SK-N-MC (cell line): ENCODE data around the gene EID2B.

Experiments used
- DNase-seq: peaks from one replicate; pipeline ENCODE4 v3.0.0-alpha.2; 2011; ENCODE audit warnings: low read depth, low spot score
- H3K27ac ChIP-seq: fragments of 200-600 bp; sonication (generic); 2 replicates; pipeline ENCODE4 v1.5.1; 2016; ENCODE audit warnings: mixed run types
- H3K36me3 ChIP-seq: fragments of 200-600 bp; sonication (generic); 2 replicates; pipeline ENCODE4 v1.6.1; 2017; ENCODE audit warnings: antibody characterized with exemption, low read length, mixed read lengths; ENCODE audit not compliant: insufficient read depth
- H3K4me3 ChIP-seq: fragments of 200-600 bp; sonication (generic); 2 replicates; pipeline ENCODE4 v1.5.1; 2016
- H3K9ac ChIP-seq: fragments of 200-600 bp; sonication (generic); 2 replicates; pipeline ENCODE4 v1.8.0; 2017; ENCODE audit warnings: mixed run types, mixed read lengths; ENCODE audit not compliant: insufficient read length
- H3K9me3 ChIP-seq: fragments of 200-600 bp; sonication (generic); 2 replicates; pipeline ENCODE4 v1.6.1; 2017; ENCODE audit warnings: low read depth, mild to moderate bottlenecking, antibody characterized with exemption, low read length, moderate library complexity, mixed read lengths
- EZH2 ChIP-seq: fragments of 200-600 bp; sonication (generic); IDR thresholded peaks from one replicate; pipeline ENCODE4 v1.6.1; 2017; ENCODE audit warnings: antibody characterized with exemption
- FOXP2 ChIP-seq: optimal IDR thresholded peaks from 2 replicates; pipeline ENCODE3; 2011; ENCODE audit warnings: mild to moderate bottlenecking, moderate library complexity; ENCODE audit not compliant: insufficient read depth; ENCODE audit errors: extremely low read length, control extremely low read depth
- POLR2AphosphoS5 ChIP-seq: IDR thresholded peaks from 2 replicates; pipeline ENCODE4 v1.6.1; 2012; ENCODE audit warnings: mild to moderate bottlenecking, low read depth, low read length, borderline replicate concordance

EID2B gene

DNA sequence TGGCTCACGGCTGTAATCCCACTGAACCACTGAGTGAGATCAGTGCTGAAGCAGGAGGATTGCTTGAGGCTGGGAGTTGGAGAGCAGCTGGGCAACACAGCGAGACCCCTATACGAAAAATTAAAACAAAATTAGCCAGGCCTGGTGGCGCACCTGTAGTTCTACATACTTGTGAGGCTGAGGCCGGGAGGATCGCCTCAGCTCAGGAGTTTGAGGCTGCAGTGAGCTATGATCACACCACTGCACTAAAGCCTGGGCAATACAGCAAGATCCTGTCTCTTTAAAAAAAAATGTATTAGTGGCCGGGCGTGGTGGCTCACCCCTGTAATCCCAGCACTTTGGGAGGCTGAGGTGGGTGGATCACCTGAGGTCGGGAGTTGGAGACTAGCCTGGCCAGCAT is 24.0 kb downstream of the EID2B start:
- Histone ChIP-seq H3K9ac (no peak overlapping the region), H3K9me3 (no peaks in the 10 kb centered on the region), H3K36me3 (no peaks in the 10 kb centered on the region), H3K27ac (no peak overlapping the region), H3K4me3 (no peak overlapping the region)
- DNase-seq = no peak
- TF ChIP-seq FOXP2 (no peak), POLR2AphosphoS5 (no peak), EZH2 (no peak)

DNA sequence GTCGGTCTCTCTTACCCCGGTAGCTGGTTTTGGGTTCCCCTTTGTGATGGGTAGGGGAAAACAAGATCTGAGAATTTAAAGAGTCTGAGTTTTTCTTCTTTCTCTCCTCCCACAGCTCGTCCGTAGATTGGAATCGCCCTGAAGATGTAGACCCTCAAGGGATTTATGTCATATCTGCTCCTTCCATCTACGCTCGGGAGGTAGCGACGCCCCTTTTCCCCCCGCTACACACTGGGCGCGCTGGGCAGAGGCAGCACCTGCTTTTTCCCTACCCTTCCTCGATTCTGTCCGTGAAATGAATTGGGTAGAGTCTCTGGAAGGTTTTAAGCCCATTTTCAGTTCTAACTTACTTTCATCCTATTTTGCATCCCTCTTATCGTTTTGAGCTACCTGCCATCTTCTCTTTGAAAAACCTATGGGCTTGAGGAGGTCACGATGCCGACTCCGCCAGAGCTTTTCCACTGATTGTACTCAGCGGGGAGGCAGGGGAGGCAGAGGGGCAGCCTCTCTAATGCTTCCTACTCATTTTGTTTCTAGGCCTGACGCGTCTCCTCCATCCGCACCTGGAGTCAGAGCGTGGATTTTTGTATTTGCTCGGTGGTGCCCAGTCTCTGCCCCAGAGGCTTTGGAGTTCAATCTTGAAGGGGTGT is 24.8 kb downstream of the EID2B start:
- no peak overlapping the region for H3K27ac ChIP-seq
- H3K36me3 ChIP-seq = no peaks in the 10 kb centered on the region
- DNase-seq = no peak
- H3K9me3 ChIP-seq = no peaks in the 10 kb centered on the region
- TF ChIP-seq EZH2 (no peak), POLR2AphosphoS5 (no peak), FOXP2 (no peak)
- peak overlapping the region; percentile 86 for H3K4me3 ChIP-seq
- peak overlapping the region; percentile 23 for H3K9ac ChIP-seq

DNA sequence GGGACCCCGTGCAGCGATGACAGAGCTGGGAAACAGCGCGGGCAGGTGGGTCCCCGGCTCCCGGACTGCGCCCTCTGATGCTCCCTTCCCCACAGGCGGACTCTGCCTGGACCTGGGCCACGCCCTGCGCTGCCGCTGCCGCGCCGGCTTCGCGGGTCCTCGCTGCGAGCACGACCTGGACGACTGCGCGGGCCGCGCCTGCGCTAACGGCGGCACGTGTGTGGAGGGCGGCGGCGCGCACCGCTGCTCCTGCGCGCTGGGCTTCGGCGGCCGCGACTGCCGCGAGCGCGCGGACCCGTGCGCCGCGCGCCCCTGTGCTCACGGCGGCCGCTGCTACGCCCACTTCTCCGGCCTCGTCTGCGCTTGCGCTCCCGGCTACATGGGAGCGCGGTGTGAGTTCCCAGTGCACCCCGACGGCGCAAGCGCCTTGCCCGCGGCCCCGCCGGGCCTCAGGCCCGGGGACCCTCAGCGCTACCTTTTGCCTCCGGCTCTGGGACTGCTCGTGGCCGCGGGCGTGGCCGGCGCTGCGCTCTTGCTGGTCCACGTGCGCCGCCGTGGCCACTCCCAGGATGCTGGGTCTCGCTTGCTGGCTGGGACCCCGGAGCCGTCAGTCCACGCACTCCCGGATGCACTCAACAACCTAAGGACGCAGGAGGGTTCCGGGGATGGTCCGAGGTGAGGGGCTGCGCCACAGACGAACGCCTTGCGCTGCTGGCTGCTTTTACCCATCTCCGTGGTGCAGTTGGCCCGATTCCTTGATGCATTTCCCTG is 25.5 kb downstream of the EID2B start:
- Histone ChIP-seq H3K4me3 (peak overlapping the region; percentile 86), H3K27ac (no peak overlapping the region), H3K9ac (peak overlapping the region; percentile 23), H3K36me3 (no peaks in the 10 kb centered on the region), H3K9me3 (no peaks in the 10 kb centered on the region)
- TF ChIP-seq POLR2AphosphoS5 (peak; percentile 50; the same call in 1 of the 2 replicates), EZH2 (no peak), FOXP2 (no peak)
- no peak for DNase-seq

DNA sequence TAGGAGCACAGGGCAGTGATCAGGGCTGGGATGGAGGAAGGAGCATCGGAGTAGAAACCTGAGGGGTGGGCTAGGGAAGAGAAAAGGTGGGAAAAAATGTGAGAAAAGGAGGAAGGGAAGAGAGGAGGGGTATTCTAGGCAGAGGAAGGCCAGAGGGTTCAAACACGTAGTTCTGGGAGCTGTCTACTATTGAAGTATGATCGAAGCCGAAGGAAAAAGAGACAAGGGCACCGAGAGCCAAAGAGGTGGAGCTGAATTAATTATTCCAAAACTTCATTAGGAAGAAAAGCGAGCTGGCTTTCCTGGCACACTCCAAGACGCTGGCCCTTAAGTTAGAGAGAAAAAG is 26.1 kb downstream of the EID2B start:
- no peaks in the 10 kb centered on the region for H3K9me3 ChIP-seq
- H3K36me3 ChIP-seq = no peaks in the 10 kb centered on the region
- peak overlapping the region; percentile 86 for H3K4me3 ChIP-seq
- no peak overlapping the region for H3K9ac ChIP-seq
- DNase-seq = no peak
- no peak for TF ChIP-seq FOXP2
- TF ChIP-seq EZH2 = no peak
- no peak for TF ChIP-seq POLR2AphosphoS5
- no peak overlapping the region for H3K27ac ChIP-seq

DNA sequence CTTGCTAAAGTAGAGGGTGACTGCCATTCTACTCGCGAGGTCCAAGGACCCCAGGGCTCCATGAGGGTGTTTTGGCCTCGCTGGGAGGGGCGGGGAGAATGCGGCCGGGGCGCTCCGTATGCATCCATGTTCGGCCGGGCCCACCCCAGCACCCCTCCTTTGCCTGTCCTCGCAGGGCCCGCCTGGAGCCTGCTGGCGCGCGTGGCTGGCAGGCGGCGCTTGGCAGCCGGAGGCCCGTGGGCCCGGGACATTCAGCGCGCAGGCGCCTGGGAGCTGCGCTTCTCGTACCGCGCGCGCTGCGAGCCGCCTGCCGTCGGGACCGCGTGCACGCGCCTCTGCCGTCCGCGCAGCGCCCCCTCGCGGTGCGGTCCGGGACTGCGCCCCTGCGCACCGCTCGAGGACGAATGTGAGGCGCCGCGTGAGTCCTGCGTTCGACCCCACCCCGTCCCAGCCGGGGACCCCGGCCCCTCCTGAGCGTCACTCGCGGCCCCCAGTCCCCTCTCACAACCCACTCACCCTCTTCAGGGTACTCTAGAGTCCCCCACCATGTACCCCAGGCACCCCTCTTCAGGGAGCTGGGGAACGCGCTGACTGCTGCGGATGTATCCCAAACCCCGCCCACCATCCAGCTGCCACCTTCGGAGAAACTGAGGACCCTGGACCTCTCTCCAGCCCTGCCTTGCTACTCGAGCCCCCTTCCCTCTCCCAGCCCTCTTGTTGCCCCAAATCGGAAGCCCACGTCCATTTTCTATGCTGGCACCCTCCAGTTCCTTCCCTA is 29.8 kb downstream of the EID2B start:
- Histone ChIP-seq H3K27ac (no peak overlapping the region), H3K9ac (no peak overlapping the region), H3K9me3 (no peaks in the 10 kb centered on the region), H3K4me3 (peak overlapping the region; percentile 55), H3K36me3 (no peaks in the 10 kb centered on the region)
- no peak for DNase-seq
- no peak for TF ChIP-seq FOXP2
- TF ChIP-seq POLR2AphosphoS5 = no peak
- no peak for TF ChIP-seq EZH2

DNA sequence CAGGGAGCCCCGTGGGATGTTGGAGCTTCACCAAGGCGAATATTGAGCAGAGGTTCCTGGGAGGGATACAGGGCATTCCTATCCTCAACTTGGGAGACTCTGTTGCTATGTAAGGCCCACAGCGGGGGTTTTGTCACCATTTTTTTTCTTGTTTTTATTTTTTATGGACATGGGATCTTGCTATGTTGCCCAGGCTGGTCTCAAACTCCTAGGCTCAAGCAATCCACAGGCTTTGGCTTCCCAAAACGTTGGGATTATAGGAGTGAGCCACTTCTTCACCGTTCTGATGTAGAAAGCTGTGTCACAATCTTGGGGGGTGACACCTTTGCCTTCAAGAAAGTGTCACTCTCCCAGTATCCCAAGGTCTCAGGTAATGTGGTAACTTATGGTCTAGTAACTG is 31.3 kb downstream of the EID2B start:
- Histone ChIP-seq H3K9me3 (no peaks in the 10 kb centered on the region), H3K36me3 (no peaks in the 10 kb centered on the region), H3K4me3 (no peak overlapping the region), H3K27ac (no peak overlapping the region), H3K9ac (no peak overlapping the region)
- DNase-seq = no peak
- TF ChIP-seq FOXP2 (no peak), POLR2AphosphoS5 (no peak), EZH2 (no peak)

DNA sequence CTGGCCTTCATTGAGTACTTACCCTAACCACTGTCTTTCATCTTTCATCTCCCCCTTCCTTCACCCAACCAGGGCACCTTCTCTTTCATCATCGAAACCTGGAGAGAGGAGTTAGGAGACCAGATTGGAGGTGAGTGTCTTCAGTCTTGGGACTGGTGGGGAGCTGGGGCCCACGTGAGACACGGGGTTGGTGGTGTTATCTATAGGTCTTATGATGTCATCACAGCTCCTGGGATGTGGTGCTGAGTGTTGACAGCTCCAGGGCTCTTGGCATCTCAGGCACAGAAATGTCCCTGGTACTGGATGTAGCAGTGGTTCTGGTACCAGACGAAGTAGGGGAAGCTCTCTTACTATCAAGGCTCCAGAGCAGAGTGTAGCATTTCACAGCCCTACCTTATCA is 32.1 kb downstream of the EID2B start:
- TF ChIP-seq EZH2 (no peak), FOXP2 (no peak), POLR2AphosphoS5 (no peak)
- Histone ChIP-seq H3K4me3 (no peak overlapping the region), H3K9ac (no peak overlapping the region), H3K36me3 (no peaks in the 10 kb centered on the region), H3K9me3 (no peaks in the 10 kb centered on the region), H3K27ac (no peak overlapping the region)
- DNase-seq = no peak

DNA sequence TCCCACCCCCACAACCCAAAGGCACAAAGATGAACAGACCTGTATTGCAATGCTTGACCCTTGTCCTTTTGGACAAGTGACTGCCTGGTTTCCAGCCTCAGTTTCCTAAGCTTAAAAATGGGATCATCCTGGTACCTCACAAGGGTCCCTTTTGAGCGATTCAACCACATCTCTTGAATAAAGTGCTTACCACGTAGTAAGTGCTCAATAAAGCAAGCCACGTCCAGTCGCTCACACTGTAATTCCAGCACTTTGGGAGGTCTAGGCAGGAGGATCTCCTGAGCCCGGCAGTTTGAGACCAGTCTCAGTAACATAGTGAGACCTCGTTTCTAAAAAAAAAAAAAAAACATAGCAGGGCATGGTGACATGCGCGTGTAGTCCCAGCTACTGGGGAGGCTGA is 32.7 kb downstream of the EID2B start:
- no peak overlapping the region for H3K27ac ChIP-seq
- no peak for TF ChIP-seq POLR2AphosphoS5
- TF ChIP-seq FOXP2 = no peak
- no peak for TF ChIP-seq EZH2
- no peaks in the 10 kb centered on the region for H3K36me3 ChIP-seq
- no peak overlapping the region for H3K9ac ChIP-seq
- no peak for DNase-seq
- H3K4me3 ChIP-seq = no peak overlapping the region
- no peaks in the 10 kb centered on the region for H3K9me3 ChIP-seq
